HepG2 (cell line): ENCODE results near the gene MDH1. TPM values are rescaled to one million over a fixed set of nuclear protein-coding genes. Genes with fewer than 3 reads are reported as not detected.

Source experiments
- ATAC-seq: fragments of 200-7000 bp; cut with Tn5 transposase; 3 replicates; pipeline ENCODE4 v1.9.1; 2020; ENCODE audit warnings: mild to moderate bottlenecking, moderate library complexity
- BruUV-seq: library from RNA; stranded (reverse); fragments of 400-500 nt; replicated peaks from 2 replicates; lab custom pipeline; 2021; lab: Mats Ljungman, UMichigan
- CTCF ChIA-PET: fragments of 300-600 bp; formaldehyde crosslinking; extraction: SDS; loops from one replicate; lab custom pipeline; 2021; ENCODE audit warnings: low total read pairs, inconsistent platforms, low intra/inter-chr PET ratio; lab: Yijun Ruan, JAX
- POLR2A ChIA-PET: fragments of 350-600 bp; sonication (Branson Sonifier 250); formaldehyde crosslinking; loops from one replicate; lab custom pipeline; 2020; ENCODE audit warnings: antibody characterized with exemption, inconsistent platforms; lab: Yijun Ruan, JAX
- DNase-seq: peaks from one replicate; pipeline ENCODE4 v3.0.0-alpha.2; 2015; ENCODE audit warnings: low spot score
- FAIRE-seq: peaks from 3 replicates; lab custom pipeline; 2011; peaks lifted over from hg19 to GRCh38; lab: Jason Lieb, UNC
- H2AFZ ChIP-seq: one replicate; pipeline ENCODE4 v1.6.1; 2011; ENCODE audit warnings: low read length, inconsistent platforms
- H3K27ac ChIP-seq: fragments of 300-600 bp; 3 replicates; pipeline ENCODE4 v1.8.0; 2011; ENCODE audit warnings: mixed run types, mild to moderate bottlenecking, mixed read lengths, low read length, inconsistent platforms; ENCODE audit not compliant: insufficient read depth; ENCODE audit errors: extremely low read length
- H3K27me3 ChIP-seq, 2 experiments: fragments of 200-600 bp in 1 of 2; 2 replicates in 1 of 2; 3 replicates in 1 of 2; pipeline versions ENCODE4 v1.6.0 to v1.8.0; 2011; ENCODE audit warnings: low read length in 2 of 2, mild to moderate bottlenecking in 2 of 2, moderate library complexity in 2 of 2, inconsistent platforms in 1 of 2; ENCODE audit not compliant: insufficient read depth in 2 of 2, control insufficient read depth in 1 of 2
- H3K36me3 ChIP-seq, 2 experiments: fragments of 200-600 bp in 1 of 2; replicated peaks in 1 of 2; 2 replicates in 1 of 2; 3 replicates in 1 of 2; pipeline versions ENCODE4 v1.5.1 to v1.8.0; 2011; ENCODE audit warnings: low read length in 2 of 2, inconsistent platforms in 1 of 2; ENCODE audit not compliant: insufficient read depth in 2 of 2, control insufficient read depth in 1 of 2
- H3K4me1 ChIP-seq: 2 replicates; pipeline ENCODE4 v1.5.1; 2012; ENCODE audit warnings: low read length, inconsistent platforms; ENCODE audit not compliant: insufficient read depth
- H3K4me2 ChIP-seq: 2 replicates; pipeline ENCODE4 v1.6.0; 2011; ENCODE audit warnings: low read depth, low read length, inconsistent platforms
- H3K4me3 ChIP-seq, 3 experiments: fragments of 200-600 bp in 1 of 3; sonication (generic), shearing (Covaris generic) in 1 of 3; replicated peaks in 1 of 3; 2 replicates each; pipeline ENCODE4 v1.5.1; 2011 to 2016; ENCODE audit warnings: low read length in 3 of 3, inconsistent platforms in 2 of 3, low read depth in 2 of 3, mild to moderate bottlenecking in 2 of 3, control low read depth in 1 of 3, mixed read lengths in 1 of 3; ENCODE audit not compliant: insufficient read depth in 1 of 3
- H3K79me2 ChIP-seq: one replicate; pipeline ENCODE4 v1.6.1; 2011; ENCODE audit warnings: low read length, inconsistent platforms; ENCODE audit not compliant: insufficient read depth
- H3K9ac ChIP-seq: 2 replicates; pipeline ENCODE4 v1.6.0; 2011; ENCODE audit warnings: mild to moderate bottlenecking, low read depth, low read length, inconsistent platforms; ENCODE audit not compliant: insufficient read depth
- H3K9me3 ChIP-seq: 2 replicates; pipeline ENCODE4 v1.5.1; 2012; ENCODE audit warnings: mild to moderate bottlenecking, low read length
- H4K20me1 ChIP-seq: 2 replicates; pipeline ENCODE4 v1.6.0; 2011; ENCODE audit warnings: inconsistent platforms, mild to moderate bottlenecking, low read length, moderate library complexity; ENCODE audit not compliant: insufficient read depth
- LCORL ChIP-seq, 2 experiments: fragments of 450-650 bp in 1 of 2; sonication (generic) in 1 of 2; formaldehyde crosslinking in 1 of 2; IDR thresholded peaks; 2 replicates each; pipeline versions ENCODE4 v1.5.0 to v1.6.1; 2017 to 2020; ENCODE audit warnings: antibody characterized with exemption in 1 of 2, missing genetic modification reagents in 1 of 2
- TFDP2 ChIP-seq: sonication (generic); formaldehyde crosslinking; IDR thresholded peaks from 2 replicates; pipeline ENCODE4 v1.4.0; 2020; ENCODE audit warnings: missing genetic modification reagents
- ZFP90 ChIP-seq: sonication (generic); formaldehyde crosslinking; IDR thresholded peaks from 2 replicates; pipeline ENCODE4 v1.8.0; 2022; ENCODE audit warnings: missing genetic modification reagents, mild to moderate bottlenecking, inconsistent platforms, borderline replicate concordance
- ZFX ChIP-seq: sonication (generic); formaldehyde crosslinking; IDR thresholded peaks from 2 replicates; pipeline ENCODE4 v1.4.0; 2020; ENCODE audit warnings: mild to moderate bottlenecking, low read depth, missing genetic modification reagents, moderate library complexity
- ZKSCAN8 ChIP-seq: IDR thresholded peaks from 2 replicates; pipeline ENCODE4 v1.6.1; 2016; ENCODE audit warnings: borderline replicate concordance, missing genetic modification reagents, missing compliant biosample characterization
- ZNF10 ChIP-seq: sonication (generic); formaldehyde crosslinking; IDR thresholded peaks from 2 replicates; pipeline ENCODE4 v1.4.0; 2020; ENCODE audit warnings: mild to moderate bottlenecking, low read depth, missing genetic modification reagents, borderline replicate concordance
- ZNF639 ChIP-seq: conservative IDR thresholded peaks from 2 replicates; pipeline ENCODE4 v1.6.1; 2018; ENCODE audit warnings: missing genetic modification reagents
- ZNF720 ChIP-seq: sonication (generic); formaldehyde crosslinking; IDR thresholded peaks from 2 replicates; pipeline ENCODE4 v1.4.0; 2020; ENCODE audit warnings: missing genetic modification reagents
- ZNF781 ChIP-seq: sonication (generic); formaldehyde crosslinking; IDR thresholded peaks from 2 replicates; pipeline ENCODE4 v1.5.1; 2020; ENCODE audit warnings: borderline replicate concordance, mild to moderate bottlenecking, missing genetic modification reagents; ENCODE audit errors: not compliant biosample characterization
- WGBS: methylation state at CpG from one replicate; pipeline ENCODE4 v1.1.6; 2017; ENCODE audit warnings: low lambda C conversion rate; 5-methylcytosine and 5-hydroxymethylcytosine counted together
- in situ Hi-C: cut with HindIII; loops from 2 replicates; pipeline ENCODE4 v1.10.0; 2017; ENCODE audit warnings: low pct_unique_long_range_greater_than_20kb; ENCODE audit not compliant: extremely low pct_ligation_motif_present
- intact Hi-C: fragments of 100-400 bp; cut with micrococcal nuclease; formaldehyde crosslinking; loops from one replicate; pipeline ENCODE4 v1.10.0; 2022; ENCODE audit not compliant: unreplicated experiment
- polyA plus RNA-seq, 8 experiments: library from polyadenylated mRNA; depleted of rRNA in 3 of 8; stranded (reverse) in 7 of 8; unstranded in 1 of 8; fragments of >200 nt; fragmentation: Illumina TruSeq in 4 of 8; extraction: Trizol in 4 of 8; gene quantifications; 2 replicates each; pipeline versions ENCODE4 v1.2.1 to v1.2.3, GENCODE V29; 2011 to 2016; ENCODE audit warnings: low read depth in 4 of 8, missing spikeins in 1 of 8, mixed read lengths in 1 of 8; ENCODE audit not compliant: insufficient read depth in 1 of 8
- total RNA-seq, 5 experiments: library from RNA; depleted of rRNA; stranded (reverse); fragments of >200 nt; fragmentation: Illumina TruSeq; extraction: Trizol; gene quantifications; 2 replicates each; pipeline ENCODE4 v1.2.3, GENCODE V29; 2016; ENCODE audit warnings: low read depth in 1 of 5
- TF ChIP-seq, protein P1 (sequence below): sonication (generic); formaldehyde crosslinking; conservative IDR thresholded peaks from 2 replicates; pipeline ENCODE4 v1.5.0; 2020; ENCODE audit warnings: missing genetic modification reagents

Gene MDH1
- total and polyA plus RNA-seq, 2 of the 13 experiments (the other 11 are each of a cell fraction or from before 2014, with no cell fraction given), result 293 to 415 TPM

DNA sequence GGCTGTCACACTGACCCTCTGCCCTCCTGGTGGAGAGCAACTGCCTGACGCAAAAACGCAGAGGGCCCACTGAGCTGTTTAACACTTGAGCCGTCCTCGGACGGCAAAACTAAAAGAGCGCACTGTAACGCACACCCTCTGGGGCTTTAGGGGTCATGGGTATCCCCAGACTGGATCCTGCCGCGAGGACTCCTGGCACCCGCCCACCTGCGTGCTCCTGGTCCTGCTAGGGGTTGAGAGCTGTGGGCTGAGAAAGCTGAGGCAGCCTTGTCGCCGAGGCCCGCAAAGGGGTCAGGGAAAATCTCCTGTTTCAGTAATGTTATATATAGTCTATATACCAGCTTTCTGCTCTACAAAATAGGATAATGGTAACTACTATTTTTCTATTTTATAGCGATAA, 39.1 kb downstream of the MDH1 start:
- DNase-seq (no peak), ATAC-seq (no peak), FAIRE-seq (no peak)
- Histone ChIP-seq H3K27ac (no peak overlapping the region), H3K9me3 (peaks cover 10% of the 10 kb centered on the region), H3K4me2 (no peak overlapping the region), H3K9ac (no peak overlapping the region), H4K20me1 (no peaks in the 10 kb centered on the region), H3K4me3 (no peak overlapping the region), H3K79me2 (no peaks in the 10 kb centered on the region), H3K4me1 (no peaks in the 10 kb centered on the region), H2AFZ (no peak overlapping the region), H3K27me3 (peaks cover 0 to 16% of the 10 kb centered on the region in 2 experiments; a peak in 2 of 5 replicates), H3K36me3 (no peaks in the 10 kb centered on the region)
- no peak for TF ChIP-seq ZFX
- no peak for TF ChIP-seq ZNF781 (CRISPR knock-in tag)
- TF ChIP-seq, protein P1, sequence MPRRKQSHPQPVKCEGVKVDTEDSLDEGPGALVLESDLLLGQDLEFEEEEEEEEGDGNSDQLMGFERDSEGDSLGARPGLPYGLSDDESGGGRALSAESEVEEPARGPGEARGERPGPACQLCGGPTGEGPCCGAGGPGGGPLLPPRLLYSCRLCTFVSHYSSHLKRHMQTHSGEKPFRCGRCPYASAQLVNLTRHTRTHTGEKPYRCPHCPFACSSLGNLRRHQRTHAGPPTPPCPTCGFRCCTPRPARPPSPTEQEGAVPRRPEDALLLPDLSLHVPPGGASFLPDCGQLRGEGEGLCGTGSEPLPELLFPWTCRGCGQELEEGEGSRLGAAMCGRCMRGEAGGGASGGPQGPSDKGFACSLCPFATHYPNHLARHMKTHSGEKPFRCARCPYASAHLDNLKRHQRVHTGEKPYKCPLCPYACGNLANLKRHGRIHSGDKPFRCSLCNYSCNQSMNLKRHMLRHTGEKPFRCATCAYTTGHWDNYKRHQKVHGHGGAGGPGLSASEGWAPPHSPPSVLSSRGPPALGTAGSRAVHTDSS, result no peak
- TF ChIP-seq LCORL (IDR thresholded peaks at IDR 0.05), result no peak
- TF ChIP-seq LCORL (CRISPR knock-in tag; IDR thresholded peaks at IDR 0.05), result no peak
- TF ChIP-seq TFDP2 (CRISPR knock-in tag), result no peak
- TF ChIP-seq ZNF639, result no peak
- TF ChIP-seq ZNF720 (CRISPR knock-in tag), result no peak
- no peak for TF ChIP-seq ZFP90
- TF ChIP-seq ZNF10, result no peak
- no peak for TF ChIP-seq ZKSCAN8 (CRISPR knock-in tag)
- POLR2A ChIA-PET, result no interaction called here
- WGBS, result 69% methylated on average over 15 of the region's 15 CpGs
- CTCF ChIA-PET, result no interaction called here
- BruUV-seq, result no TSS peak
- intact Hi-C loops (no loop called here), in situ Hi-C loops (no loop called here)
